Measurements from ENCODE around the gene CHODL.

Gene CHODL

GRCh38 chr21:18294100-18294499, 49.5 kb downstream of the CHODL start:
- no peak for DNase-seq

- DNase-seq: no peak
These were observed 53.6 kb downstream of the CHODL start for GRCh38 chr21:18298228-18298627.
